HG03280 (cell line): Measurements from ENCODE around the gene TDRD3.
"Not testable (repeated sequence)": the region's sequence is repeated elsewhere in the genome, so short reads cannot be mapped to it uniquely, and the experiment has no call there.

Experiments
- ATAC-seq: cut with Tn5 transposase; IDR thresholded peaks from one replicate; pipeline ENCODE4 v1.9.1; 2021; ENCODE audit warnings: mild to moderate bottlenecking, moderate library complexity; ENCODE audit not compliant: unreplicated experiment

TDRD3 gene

DNA sequence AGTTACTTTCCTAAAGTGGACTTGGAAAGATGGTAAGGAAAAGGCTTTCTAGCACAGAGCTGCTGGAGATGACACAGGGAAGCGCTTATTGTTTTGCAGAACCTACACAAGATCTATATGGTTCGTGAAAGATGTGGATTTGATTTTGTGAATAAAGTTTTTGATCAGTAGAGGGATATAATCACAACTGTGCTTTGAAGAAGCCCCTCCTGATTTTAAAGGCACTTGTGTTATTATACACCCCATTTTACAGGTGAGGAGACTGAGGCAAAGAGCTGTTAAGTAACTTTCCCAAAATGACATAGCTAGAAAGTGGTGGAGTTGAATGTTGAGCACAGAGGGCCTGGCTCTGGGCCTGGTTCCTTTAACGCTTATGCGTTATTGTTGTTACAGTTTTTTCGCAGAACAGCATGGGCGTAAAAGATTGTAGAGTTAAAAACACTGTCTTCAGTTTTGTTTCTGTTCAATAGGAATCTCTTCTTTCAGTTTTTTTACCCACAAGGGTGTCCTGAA lies 1.4 kb downstream of the TDRD3 start:
- ATAC-seq = no peak

DNA sequence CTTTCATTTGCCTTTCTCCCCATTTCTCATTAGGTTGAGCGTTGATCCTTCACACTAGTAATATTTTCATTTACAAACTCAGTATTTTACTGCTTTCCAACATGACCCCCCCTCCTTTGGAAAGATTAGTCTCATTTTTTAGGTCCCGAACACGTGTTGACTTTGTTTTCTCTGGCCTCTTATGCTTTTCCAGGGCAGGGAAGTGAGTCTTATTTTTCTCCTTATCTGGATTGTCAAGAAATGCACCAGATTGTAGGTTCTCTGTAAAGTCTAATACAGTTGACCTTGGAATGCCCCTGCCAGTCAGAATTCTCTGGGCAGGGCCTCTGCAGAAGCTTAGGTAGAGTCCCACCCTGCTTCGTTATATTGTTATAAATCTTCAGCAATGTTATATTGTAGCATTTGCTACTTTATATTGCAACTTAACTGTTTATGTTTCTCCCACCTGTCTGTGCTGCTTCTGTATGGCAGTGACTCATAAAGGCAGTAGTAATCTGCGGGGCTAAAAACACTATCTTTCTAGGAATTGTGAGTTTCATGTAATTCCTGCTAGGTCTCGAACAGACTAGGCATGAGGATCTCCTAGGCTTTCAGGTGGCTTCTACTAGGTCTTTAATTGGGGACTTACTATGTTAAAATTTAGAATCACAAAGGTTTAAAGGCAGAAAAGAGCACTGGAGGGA lies 2.0 kb downstream of the TDRD3 start:
- no peak for ATAC-seq

DNA sequence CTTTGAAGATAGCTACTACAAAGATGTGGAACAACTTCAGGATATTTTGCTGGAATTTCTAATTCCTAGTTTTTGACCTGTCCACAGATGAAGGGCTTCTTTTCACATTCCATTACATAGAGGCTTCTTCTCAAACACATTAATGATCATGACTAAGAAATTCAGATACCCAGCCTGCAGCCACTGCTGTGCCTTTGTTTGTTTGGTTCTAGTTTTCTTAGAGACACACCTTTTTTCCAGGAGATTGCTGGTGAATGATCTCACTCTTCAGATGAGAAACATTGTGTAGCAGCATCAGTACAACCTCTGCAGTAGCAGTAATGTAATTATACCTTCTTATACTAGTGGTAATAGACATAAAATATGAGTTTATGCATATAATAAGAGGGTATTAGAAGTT lies 5.0 kb downstream of the TDRD3 start:
- ATAC-seq = no peak

DNA sequence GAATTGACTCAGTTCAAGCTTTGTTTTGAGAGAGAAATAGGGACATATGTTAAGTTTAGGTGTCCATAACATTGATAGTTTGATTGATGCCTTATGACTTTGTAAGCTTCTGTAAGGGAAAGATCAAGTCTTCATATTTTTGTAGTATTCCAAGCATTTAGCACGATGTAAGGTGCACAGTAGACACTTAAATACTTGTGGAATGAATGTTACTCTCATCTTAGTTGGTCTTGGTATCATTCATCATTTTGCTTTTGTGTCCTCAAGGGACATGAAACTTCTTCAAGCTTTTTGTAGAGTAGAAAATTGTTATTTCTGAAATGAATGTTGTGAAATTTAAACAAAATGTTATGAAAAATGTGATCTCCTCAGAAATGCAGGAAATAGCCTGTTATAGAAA lies 10.1 kb downstream of the TDRD3 start:
- no peak for ATAC-seq

DNA sequence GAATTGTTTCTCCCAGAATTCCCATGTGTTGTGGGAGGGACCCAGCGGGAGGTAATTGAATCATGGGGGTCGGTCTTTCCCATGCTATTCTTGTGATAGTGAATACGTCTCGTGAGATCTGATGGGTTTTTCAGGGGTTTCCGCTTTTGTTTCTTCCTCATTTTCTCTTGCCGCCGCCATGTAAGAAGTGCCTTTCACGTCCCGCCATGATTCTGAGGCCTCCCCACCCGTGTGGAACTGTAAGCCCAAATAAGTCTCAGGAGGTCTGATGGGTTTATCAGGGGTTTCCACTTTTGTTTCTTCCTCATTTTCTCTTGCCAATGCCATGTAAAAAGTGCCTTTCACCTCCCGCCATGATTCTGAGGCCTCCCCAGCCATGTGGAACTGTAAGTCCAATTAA lies 10.8 kb downstream of the TDRD3 start:
- ATAC-seq = not testable (repeated sequence)

DNA sequence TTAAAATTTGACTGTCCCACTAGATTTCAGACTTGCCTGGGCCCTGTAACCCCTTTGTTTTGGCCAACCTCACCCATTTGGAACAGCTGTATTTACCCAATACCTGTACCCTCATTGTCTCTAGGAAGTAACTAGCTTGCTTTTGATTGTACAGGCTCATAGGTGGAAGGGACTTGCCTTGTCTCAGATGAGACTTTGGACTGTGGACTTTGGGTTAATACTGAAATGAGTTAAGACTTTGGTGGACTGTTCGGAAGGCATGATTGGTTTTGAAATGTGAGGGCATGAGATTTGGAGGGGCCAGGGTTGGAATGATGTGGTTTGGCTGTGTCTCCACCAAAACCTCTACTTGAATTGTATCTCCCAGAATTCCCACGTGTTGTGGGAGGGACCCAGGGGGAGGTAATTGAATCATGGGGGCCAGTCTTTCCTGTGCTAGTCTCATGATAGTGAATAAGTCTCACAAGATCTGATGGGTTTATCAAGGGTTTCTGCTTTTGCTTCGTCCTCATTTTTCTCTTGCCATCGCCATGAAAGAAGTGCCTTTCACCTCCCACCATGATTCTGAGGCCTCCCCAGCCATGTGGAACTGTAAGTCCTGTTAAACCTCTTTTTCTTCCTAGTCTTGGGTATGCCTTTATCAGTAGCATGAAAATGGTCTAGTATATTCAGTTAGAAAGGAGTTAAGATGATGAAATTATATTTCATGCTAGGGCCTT lies 12.7 kb downstream of the TDRD3 start:
- ATAC-seq = not testable (repeated sequence)

DNA sequence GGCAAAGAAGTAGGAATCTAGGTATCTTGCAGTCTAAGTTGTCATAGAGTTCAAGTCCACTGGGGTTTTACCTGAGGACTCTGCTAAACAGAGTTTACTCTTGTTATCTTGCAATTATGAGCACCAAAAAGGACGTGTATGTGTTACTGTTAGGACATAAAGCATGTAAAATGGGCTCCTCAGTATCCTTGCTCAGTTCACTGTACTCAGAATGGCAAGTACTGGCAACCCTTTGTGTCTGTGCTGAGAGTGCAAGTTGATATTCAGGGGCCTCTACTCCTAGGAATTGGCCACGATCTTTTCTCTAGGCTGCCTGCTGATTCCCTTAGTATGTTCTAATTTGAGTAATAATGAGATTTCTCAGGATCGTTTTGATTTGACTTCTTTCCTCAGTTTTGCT lies 13.3 kb downstream of the TDRD3 start:
- ATAC-seq = no peak

DNA sequence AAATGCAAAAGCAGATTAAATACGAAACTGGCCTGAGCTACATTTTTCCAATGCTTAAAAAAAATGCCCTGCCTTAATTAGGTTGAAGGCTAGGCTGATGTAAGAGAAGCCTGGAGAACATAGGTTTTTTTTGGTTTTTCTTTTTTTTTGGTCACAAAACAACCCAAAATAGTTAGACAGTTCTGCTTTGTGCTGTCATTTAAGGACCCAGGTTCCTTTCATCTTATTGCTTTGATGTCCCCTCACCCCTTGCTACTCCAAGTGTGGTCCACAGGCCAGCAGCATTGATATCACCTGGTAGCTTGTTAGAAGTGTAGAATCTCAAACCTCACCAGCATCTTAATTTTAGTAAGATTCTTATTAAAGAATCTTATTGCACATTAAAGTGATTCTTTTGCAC lies 14.4 kb downstream of the TDRD3 start:
- no peak for ATAC-seq

DNA sequence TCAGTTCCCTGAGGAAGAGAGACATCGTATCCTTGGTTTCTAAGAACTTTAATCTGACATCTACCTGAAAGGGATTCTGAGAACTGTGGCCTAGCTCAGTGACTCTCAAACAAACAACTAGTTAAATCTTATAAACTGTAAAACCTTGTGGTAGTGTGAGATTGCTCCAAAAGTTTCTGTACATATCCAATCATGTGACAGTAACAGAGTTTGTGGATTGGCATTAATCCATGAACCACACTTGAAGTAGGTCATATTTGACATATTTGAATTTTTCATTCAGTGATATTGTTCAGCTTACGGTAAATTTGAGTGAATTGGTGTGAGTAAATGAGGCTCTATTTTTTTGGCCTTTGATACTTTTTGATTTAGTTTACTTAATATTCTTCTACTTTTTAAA lies 15.0 kb downstream of the TDRD3 start:
- no peak for ATAC-seq

DNA sequence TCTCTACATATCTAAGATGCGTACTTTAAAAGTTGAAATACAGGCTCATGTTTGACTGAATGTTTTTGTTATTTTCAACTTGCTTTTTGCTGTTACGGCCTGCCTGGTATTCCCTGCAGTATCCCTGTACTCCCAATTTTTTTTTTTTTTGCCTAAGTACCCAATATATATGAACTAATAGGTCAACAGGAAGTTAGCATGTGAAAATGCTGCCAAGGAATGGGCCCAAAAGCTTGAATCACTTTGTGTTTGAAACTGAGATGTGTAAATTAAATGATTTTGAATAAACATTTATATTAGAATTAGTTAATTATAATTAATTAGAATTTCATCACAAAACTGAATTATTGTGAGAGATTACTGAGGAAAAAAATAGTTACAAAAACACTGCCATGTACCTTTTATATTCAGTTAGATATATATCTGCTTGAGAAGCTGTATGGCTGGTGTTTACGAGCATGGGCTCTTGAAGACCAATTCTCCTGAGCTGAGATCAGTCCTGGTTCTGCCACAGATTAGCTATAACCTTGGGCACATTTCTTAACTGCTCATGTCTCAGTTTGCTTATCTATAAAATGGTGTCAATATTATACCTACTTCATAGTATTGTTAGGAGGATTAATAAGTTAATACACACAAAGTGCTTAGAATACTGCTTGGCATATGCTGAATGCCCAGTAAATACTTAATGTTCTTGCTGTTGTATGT lies 16.0 kb downstream of the TDRD3 start:
- ATAC-seq = no peak

DNA sequence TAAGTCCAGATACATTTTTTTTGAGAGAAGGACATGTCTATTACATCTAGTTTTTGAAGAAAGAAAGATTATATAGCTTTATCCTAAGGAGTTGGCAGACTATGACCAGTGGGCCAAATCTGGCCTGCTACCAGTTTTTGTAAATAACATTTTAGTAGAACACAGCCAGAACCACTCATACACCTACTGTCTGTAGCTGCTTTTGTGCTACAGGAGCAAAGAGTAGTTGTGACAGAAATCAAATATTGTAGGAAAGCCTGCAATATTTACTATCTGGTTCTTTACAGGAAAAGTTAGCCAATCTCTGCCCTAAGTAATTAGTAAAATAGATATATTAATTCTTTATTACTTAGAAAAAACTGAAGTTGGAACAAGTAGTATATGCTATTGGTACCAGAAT lies 17.2 kb downstream of the TDRD3 start:
- no peak for ATAC-seq

DNA sequence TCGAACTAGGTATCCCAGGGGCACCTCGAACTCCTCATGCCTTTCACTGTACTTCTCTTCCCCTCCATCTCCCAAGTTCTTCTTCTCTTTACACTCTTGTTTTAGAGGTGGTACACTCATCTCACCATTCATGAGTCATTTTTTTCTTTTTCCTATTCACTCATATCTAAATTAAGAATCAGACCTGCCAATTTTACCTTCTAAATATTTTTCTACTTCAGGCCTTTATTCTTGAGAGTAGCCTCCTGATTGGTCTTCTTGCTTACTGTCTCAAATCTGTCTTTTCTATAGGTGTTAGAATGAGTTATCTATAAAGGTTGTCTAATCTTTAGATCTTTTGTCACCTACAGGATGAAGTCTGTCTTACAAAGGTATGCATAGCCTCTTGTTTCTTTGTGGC lies 20.7 kb downstream of the TDRD3 start:
- ATAC-seq = no peak

DNA sequence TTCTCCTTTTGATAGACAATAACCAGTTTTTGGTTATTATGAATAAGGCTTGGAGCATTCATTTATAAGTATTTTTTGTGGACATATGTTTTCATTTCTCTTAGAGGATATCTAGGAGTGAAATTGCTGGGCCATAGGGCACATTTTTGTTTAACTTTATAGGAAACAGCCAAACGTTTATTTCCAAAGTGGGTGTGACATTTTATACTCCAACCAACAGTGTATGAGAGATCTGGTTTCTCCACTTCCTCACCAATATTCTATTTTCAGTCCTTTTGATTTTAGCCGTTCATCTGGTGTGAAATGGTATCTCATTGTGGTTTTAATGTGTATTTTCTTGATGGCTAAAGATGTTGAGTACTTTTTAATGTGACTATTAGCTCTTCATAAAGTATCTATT lies 21.9 kb downstream of the TDRD3 start:
- no peak for ATAC-seq

DNA sequence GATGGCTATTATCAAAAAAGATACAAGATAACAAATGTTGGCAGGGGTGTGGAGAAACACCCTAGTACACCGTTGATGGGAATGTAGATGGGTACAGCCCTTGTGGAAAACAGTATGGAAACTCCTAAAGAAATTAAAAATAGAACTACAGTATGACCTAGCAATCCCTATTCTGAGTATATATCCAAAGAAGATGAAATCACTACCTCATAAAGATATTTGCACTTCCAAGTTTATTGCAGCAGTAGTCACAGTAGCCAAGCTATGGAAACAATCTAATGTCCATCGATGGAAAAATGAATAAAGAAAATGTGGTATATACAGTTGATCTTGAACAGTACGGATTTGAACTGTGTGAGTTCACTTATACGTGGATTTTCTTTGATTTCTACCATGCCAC lies 28.3 kb downstream of the TDRD3 start:
- ATAC-seq = no peak

DNA sequence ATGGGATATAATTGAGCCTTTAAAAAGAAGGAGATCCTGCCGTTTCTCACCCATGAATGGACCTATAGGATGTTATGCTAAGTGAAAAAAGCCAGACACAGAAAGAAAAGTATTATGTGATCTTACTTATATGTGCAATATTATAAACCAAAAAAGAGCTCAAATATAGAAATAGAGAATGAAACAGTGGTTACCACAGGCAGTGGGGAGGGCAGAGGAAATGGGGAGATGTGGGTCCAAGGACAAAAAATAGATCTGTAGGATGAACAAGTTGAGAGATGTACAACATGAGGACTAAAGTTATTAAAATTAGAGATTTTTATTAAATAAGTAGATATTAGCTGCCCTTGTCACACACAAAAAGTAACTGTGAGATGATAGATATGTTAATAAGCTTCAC lies 29.1 kb downstream of the TDRD3 start:
- ATAC-seq = no peak

DNA sequence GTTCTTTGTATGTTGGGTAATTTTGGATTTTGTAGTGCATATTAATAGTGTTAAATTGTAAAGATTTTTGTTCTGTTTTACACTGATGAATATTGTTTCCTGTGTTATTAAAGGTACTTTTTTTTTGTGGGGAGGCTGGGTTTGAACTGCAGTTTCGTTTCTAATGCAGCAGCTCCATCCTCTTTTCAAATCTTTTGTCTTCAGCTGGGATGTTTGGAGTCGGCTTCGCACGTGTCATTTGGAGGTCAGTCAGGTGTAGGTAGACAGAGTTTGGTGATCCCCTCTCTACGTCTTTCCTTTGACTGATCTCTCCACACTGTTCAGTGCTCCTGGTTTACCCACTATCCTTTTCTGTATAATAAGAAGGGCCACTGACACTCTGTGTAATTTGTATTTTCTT lies 30.3 kb downstream of the TDRD3 start:
- no peak for ATAC-seq

DNA sequence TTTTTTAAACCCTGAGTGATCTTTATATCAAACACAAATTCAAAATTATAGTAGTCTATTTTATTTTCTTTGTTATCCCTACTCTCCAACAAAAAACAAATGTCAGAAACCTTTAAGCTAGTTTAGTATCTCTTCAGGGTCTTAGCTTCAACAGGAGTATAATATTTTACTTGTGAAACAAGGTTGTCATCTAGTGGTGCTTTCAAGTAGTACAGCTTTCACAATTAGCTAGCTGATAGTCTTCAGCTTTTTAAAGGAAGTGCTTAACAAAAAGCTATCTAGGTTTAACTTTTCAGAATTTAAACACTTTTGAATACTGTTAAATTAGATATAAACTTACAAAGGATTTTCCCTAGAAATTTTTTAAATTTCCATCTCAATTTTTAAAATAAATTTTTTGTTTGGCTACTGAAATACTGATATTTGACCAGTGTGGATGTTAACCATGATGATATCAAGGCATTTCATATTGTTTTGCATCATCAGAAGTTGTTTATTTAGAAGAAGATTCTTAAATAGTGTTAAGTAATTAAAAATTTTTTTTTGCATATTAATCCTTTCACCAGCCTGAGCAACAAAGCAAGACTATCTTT lies 34.2 kb downstream of the TDRD3 start:
- peak; percentile 81 for ATAC-seq

DNA sequence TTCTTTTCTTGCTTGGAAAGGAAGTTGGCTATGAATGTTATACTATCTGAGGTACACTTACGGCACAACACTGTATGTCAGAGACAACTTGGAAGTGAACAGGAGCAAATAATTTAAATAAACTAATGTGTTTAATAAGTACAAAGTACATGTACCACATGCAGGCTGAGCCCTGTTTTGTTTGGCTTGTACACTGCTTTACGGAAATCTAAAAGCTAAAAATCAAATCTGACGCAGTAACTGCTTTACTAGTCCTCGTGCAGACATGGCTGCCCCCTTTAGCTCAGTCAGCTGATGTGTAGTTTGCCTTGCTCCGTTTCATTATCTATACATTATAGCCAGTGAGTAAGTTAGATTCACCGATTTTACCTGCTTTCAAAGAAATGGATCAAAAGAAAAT lies 36.5 kb downstream of the TDRD3 start:
- ATAC-seq = no peak

DNA sequence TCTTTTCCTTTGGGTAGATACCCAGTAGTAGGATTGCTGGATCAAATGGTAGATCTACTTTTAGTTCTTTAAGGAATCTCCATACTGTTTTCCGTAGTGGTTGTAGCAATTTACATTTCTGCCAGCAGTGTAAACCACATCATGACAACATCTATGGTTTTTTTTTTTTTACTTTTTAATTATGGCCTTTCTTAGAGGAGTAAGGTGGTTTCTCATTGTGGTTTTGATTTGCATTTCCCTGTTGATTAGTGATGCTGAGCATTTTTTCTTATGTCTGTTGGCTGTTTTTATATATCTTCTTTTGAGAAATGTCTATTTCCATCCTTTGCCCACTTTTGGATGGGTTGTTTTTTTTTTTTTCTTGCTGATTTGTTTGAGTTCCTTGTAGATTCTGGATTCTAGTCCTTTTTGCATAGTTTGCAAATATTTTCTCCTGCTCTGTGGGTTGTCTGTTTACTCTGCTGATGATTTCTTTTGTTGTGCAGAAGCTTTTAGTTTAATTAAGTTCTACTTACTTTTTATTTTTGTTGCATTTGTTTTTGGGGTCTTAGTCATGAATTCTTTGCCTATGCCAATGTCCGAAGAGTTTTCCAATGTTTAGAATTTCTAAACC lies 38.8 kb downstream of the TDRD3 start:
- no peak for ATAC-seq

DNA sequence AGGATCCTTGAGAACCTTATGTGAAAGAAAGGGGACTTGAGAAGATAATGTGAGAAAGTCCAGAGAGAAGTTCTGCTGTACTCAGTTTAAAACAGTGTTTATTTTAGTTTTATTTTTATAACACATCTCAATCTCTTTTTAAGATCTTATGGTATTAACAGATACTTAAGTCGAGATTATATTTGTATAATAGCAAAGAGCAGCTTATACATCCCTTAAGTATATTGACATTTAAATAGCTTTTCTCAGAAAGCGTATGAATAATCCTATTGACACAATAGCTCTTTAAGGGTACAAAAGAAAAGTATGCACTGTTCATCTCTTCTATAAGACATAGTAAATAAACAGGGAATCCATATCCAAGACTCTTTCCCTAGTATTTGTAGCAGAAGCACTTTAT lies 42.2 kb downstream of the TDRD3 start:
- ATAC-seq = no peak

DNA sequence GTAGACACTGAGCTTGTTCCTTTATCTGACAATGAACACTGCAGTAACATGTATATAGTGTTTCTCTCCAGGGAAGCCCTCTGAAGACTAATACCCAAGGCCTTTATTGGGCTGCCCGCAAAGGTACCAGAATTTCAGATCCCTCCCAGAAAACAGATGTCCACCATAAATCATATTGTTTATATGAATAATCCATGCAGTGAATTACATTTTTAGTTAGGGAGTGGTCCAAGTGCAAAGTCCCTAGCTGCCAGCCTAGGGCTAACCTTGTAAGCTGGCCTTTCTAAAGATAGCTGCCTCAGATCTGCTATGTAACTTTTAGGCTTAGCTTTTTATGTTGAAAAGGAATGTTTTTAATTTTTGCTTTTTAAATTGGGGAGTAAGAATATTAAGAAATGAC lies 44.7 kb downstream of the TDRD3 start:
- ATAC-seq = no peak
